Nucleus accumbens (tissue), 56 donors: Measurements from ENCODE around the gene ZGRF1.
"Not testable (repeated sequence)": the region's sequence is repeated elsewhere in the genome, so short reads cannot be mapped to it uniquely, and the experiment has no call there.

Experiments
- DNase-seq, 56 donors: peaks; one replicate each; lab custom pipeline; 2025; lab: John Stamatoyannopoulos, UW

Gene ZGRF1, protein sequence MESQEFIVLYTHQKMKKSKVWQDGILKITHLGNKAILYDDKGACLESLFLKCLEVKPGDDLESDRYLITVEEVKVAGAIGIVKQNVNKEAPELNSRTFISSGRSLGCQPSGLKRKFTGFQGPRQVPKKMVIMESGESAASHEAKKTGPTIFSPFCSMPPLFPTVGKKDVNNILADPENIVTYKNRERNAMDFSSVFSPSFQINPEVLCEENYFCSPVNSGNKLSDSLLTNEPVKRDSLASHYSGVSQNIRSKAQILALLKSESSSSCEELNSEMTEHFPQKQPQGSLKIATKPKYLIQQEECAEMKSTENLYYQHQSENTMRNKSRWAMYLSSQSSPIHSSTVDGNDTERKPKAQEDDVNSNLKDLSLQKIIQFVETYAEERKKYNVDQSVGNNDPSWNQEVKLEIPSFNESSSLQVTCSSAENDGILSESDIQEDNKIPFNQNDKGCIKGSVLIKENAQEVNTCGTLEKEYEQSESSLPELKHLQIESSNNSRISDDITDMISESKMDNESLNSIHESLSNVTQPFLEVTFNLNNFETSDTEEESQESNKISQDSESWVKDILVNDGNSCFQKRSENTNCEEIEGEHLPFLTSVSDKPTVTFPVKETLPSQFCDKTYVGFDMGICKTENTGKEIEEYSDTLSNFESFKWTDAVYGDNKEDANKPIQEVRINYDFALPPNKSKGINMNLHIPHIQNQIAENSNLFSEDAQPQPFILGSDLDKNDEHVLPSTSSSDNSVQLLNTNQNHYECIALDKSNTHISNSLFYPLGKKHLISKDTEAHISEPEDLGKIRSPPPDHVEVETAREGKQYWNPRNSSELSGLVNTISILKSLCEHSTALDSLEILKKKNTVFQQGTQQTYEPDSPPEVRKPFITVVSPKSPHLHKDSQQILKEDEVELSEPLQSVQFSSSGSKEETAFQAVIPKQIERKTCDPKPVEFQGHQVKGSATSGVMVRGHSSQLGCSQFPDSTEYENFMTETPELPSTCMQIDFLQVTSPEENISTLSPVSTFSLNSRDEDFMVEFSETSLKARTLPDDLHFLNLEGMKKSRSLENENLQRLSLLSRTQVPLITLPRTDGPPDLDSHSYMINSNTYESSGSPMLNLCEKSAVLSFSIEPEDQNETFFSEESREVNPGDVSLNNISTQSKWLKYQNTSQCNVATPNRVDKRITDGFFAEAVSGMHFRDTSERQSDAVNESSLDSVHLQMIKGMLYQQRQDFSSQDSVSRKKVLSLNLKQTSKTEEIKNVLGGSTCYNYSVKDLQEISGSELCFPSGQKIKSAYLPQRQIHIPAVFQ (N-terminal part only)

DNA sequence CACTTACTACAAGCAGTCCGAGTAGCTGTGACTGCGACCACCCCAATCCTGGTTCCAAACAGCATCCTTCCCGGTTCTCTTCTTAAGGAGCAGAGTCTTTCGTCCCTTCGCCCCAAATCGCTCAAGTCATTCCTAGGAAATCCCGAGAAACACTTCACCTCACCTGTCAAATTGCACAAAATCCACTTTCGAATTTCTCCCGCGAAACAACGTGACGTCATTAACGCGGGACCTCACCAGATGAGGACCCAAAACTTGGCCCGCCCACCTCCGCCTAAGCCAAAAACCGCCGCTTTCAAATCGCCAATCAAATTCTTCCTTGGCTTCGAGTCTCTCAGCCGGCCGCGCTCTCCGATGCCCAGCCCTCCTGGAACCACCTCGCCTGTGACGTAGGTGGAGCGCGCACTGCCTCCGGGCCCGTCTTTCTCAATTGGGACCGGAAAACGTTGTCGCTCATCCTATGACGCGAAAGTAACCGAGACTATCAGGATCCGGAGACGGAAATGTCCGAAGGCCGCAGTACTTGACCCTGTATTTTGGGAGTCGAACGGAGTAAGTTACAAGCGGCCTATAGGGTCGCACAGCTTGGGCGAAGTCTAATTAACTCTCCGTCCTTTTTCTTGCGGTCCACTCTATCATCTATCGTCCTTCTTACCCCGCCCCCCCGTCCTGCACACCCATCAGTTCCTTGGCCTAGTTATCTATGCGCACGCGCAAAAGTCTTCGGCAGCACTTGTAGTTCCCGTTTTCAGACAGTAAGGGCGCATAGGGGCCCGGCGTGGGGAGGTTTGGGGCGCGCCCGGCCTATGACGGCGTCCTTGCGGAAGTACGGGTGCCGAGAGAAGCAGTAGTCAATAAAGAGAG lies at the start of gene ZGRF1, which contains the start of gene LARP7:
TSS of gene ZGRF1 (minus strand) at position 222 of the 864 bp plus-strand sequence. CDS start 3,733 bp downstream, outside the sequence.
TSS of gene LARP7 (plus strand) at position 456 of the 864 bp plus-strand sequence. CDS start 7,527 bp downstream, outside the sequence.
- peak; percentile 85 to 100 (median 98) for DNase-seq

DNA sequence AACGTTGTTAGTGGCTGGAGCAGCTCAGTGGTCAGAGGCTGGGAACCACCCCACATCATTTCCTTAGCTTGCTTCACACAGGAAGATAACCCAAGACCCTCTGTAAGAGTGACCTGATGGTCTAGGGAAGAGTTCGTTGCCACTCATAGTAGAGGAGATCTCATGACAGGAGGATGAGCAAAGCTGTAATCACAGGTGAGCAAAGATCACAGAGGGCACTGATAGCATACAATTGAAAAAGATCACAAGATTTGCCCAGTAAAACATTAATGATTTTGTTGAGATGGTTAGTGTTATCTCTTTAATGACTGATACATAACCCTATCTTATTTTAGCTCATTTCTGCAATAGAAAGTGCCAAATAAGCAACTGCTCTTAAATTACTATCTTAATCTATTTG lies 44.3 kb upstream of the ZGRF1 start:
- DNase-seq = no peak

DNA sequence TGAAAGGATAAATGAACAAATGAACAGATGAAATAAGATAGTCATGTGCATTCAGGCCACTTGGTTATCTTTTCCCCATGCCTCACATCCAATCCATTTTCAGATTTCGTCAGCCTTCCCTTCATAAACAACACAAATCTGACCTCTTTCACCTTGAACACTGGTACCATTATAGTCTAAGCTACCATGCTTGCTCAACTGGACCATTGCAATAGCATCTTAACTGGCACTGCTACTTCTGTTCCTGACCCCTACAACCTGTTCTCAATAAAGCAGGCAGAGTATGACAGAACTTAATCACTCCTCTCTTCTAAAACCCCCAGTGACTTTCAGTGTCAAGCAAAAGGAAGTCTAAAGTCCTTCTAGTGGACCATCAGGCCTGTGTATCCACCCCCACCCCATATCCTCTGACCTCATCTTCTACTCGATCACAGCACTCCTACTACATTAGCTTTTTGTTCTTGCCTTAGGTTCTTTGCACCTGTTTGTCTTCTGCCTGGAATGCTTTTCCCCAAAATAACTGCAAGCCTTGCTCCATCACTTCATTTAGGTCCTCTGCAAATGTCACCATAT lies 40.9 kb upstream of the ZGRF1 start:
- no peak for DNase-seq

DNA sequence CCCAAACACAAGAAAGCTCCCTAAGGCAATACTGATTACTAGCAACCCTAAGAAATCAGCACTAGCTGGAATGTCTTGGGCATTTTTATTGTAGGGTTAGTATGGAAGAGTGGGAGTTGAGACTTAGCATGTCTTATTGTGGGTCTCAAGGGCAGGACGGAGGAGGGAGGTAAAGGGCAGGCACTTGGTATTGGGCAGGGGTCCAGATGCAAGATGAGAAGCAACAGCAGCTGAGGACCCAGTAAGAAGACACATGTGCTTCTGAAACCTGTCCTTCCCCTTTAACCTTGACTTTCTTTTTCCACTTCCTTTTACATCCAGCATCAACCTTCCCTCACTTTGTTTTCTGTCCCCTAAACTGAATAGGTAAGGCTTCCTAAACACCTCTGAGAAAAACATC lies 37.7 kb upstream of the ZGRF1 start:
- no peak for DNase-seq

DNA sequence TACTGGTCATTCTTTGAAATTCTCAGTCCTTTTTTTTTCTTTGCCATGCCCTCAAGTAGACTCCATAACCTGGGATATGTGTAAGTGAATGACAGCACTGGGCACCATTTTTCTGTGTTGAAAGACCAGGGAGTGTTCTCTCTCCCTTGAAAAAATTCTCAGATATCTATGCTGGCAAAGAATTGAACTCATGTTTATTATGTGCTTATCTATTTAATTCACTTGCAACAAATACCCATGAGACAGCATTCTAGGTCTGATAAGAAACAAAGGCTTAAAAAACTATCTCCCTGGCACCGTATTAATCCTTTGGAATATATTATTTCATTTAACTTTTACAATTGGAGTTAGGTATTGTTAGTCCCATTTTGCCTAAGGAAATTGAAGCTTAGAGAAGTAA lies 37.0 kb upstream of the ZGRF1 start:
- DNase-seq = no peak

DNA sequence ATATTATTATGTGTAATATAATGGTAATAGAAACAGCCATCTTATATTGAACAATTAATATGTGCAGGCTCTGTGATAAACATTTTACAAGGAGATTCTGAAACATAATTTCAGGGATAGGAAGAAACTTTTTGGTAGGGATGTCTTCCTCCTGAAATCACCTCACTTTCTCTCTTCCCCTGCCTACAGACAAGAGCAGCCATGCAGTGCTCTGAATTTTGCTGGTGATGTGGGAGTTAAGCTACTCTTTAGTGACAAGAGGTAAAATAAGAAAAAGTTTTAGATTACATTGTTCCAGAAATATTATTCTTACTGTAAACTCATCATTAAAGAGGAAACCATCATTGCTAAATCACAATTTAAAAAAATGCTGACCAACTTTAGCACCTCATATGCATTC lies 36.4 kb upstream of the ZGRF1 start:
- DNase-seq = peak in 5 of 56 donors; percentile 1 to 9 (median 6)

DNA sequence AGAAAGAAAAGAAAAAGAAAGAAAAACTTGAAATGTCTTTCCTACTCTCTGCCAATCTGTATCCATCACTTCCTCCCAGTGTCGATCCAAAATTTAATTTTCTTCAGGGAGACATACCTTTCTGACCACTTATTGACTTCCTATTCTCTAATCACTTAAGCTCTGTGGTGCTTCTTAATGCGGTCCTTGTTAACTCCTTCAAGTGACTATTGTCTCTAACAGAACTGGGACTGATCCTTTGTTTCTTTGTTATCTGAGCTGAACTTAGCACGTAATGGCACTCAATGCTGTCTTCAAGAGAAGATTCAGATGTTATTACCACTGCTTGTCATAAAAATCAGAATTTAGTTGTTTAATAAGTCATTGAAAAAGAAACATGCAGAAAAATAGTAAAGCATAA lies 31.4 kb upstream of the ZGRF1 start:
- DNase-seq = no peak

DNA sequence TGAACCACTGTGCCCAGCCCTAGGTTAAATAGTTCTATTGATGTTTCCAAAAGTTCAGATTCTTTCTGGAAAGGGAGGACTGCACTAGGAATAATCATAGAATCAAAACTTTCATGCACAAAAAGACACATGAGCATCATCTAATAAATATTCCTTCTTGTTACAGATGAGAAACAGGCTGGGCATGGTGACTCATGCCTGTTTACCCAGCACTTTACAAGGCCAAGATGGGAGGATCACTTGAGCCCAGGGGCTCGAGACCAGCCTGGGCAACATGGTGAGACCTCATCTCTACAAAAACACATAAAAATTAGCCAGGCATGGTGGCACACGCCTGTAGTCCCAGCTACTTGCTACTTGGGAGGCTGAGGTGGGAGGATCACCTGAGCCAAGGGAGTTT lies 27.9 kb upstream of the ZGRF1 start:
- DNase-seq = no peak

DNA sequence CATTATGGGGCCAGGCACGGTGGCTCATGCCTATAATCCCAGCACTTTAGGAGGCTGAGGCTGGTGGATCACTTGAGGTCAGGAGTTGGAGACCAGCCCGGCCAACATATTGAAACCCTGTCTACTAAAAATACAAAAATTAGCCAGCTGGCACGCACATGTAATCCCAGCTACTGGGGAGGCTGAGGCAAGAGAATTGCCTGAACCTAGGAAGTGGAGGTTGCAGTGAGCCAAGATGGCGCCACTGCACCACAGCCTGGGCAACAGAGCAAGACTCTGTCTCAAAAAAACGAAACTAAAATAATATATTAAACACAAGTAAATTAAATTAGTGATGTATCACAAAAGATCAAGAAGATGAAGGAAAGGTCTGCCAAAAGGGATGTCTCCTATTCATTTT lies 19.4 kb upstream of the ZGRF1 start:
- not testable (repeated sequence) for DNase-seq

DNA sequence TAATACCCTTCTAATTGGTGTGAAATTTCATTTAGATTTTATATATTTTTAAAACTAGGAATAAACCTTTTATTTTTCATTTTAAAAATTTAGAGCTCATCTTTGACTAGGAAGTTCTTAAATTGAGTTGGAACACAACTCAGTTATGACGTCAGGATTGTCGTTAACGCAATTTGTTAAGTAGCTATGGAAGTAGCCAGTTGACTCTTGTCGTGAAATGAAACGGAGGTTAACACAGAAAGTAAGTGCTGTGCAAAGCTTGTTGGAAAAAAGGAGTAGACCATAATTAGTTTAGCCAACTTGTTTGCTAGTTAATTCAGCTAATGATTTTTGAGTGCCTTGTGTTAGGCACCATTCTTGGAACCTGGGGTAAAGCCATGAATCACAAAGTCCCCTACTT lies 18.6 kb upstream of the ZGRF1 start:
- no peak for DNase-seq

DNA sequence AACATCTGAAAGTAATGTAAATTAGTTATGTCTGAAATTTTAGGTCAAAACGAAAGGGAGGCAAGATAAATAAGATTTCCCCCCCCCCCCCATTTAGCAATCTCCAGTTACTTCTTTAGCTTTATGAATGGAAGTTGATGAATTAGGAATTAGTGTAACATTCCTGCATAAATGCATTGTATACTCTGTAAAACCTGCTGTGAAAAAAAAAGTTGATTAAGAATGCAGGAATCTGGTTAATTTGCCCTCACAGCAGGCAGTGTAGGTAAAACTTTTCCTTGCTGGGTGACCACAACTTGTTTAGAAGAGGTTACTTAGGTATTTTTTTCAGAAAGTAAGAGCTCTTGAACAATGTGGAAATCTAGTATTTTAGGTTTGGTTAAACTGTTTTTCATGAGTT lies 15.5 kb upstream of the ZGRF1 start:
- DNase-seq = no peak

DNA sequence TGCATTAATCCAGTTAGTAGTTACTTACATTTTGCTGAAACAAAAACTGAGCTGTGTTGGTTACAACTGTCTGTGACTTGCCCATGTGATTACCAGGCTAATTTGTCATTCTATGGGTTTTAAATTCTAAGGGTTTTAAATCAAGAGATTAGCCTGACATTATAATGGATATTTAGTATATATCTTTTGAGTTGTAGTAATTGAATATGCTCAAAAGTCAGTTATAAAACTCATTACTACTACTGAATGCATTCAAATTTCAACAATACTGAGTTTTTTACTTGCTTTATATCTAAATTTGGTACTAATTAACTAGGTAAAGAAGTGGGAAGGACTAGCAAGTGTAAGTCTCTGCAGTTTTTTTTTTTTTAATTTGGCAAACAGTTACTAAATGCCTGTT lies 14.9 kb upstream of the ZGRF1 start:
- no peak for DNase-seq

DNA sequence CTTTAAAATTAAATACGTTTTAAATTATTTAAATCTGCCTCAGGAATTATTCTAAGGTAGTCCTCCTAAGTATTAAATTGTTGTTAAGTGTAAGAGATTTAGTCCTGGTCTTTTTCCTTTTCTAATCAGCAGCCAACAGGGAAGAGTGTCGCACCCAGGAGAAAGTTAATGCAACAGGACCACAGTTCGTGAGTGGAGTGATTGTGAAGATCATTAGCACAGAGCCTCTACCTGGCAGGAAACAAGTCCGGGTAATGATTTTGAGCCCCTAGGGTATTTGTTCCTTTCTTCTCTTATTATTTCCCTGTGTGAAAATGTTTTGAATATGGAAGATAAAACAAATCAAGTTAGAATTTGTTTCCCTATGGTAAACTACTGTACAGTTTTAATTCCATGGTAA lies 13.6 kb upstream of the ZGRF1 start:
- no peak for DNase-seq

DNA sequence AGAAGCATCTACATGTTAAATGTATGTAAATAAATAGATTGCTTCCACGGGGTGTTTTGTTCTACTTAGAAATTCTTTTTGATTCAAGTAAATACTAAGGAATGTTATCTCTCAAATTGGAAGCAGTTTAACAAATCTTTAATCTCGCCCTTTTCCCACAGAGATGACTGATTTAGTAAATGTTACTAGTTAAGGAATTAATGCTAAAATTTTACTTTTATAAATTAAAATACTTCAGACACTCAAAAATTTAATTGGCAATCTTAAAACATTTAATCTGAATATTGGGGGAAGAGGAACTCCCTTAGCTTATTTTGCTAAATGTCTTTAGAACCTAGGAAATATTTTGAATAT lies 12.3 kb upstream of the ZGRF1 start:
- DNase-seq = no peak

DNA sequence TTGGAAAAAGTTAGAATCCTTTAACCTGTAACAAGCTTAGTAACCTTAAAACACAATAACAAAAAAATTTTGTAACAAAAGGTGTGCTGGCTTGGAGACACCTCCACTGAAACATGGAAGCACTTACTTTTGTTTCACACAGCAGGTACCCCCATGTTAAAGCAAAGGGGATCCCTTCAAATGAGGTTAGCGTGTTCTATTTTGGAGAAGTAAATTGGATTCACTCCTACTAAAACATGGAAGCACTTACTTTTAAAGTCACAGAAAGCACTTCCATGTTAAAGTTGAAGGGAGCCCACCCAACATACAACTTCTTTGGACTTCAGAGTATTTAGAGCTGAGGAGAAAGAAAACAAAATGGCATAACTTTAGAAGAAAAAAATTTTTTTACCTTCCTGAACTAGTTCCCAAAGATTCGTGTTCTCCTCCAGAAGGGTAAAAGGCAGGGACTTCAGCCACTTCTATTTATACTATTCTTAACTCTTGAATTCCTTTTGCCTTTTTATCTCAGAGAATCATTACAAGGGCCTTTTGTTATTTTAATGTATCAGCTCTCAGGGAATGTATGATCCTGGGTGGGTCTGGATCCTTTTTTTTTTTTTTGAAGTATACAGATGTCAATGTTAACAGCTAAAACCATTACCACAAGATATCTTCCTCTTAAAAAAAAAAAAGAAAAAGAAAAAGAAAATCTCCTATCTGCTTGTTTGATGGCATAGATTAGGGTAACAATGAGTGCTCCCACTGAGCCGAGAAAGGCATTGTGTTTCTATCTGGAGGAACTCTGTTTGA lies 11.8 kb upstream of the ZGRF1 start:
- DNase-seq = no peak

DNA sequence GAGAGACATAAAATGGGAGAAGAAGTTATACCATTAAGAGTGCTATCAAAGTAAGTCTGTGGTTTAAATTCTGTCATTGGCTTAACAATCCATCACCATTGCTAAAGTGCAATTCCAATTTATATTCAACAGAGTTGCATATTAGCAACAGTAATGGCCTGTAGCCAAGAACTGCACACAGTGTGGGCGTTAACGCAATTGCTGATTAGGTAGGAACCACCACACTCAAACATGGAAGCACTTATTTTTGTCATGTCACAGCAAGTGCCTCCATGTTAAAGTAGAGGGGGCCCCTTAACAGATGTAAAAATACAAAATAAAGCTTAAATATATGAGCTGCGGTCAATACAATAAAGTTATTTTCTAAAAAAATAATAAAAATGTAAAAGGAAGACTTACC lies 11.1 kb upstream of the ZGRF1 start:
- DNase-seq = no peak

DNA sequence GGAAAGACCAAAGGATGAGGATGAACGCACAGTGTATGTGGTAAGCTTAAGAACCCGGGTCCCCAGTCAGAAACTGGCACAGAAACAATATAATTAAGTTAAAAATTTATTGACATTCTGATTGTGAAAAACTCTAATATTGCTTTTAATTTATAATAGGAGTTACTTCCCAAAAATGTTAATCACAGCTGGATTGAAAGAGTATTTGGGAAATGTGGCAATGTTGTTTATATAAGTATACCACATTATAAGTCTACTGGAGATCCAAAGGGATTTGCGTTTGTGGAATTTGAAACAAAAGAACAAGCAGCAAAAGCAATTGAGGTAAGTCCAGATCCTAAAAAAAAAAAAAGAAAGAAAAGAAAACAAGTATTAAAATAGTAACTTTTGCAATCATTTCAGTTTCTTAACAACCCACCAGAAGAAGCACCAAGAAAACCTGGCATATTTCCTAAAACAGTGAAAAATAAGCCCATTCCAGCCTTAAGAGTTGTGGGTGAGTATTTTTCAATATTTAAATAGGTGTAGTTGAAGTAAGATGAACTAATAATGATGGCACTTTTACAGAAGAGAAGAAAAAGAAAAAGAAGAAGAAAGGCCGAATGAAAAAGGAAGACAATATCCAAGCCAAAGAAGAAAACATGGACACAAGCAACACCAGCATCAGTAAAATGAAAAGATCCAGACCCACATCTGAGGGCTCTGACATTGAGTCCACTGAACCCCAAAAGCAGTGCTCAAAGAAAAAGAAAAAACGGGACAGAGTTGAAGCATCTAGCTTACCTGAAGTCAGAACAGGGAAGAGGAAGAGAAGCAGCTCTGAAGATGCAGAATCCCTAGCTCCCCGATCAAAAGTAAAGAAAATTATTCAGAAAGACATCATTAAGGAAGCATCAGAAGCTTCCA lies 10.2 kb upstream of the ZGRF1 start:
- DNase-seq = no peak
